H9 (cell line): ENCODE results near the gene RPE65. TPM values are rescaled to one million over a fixed set of nuclear protein-coding genes. Genes with fewer than 3 reads are reported as not detected.

Experiments used
- DNase-seq: peaks from one replicate; pipeline ENCODE4 v3.0.0-alpha.2; 2017
- H2AFZ ChIP-seq: one replicate; pipeline ENCODE4 v1.6.1; 2013; ENCODE audit warnings: mild to moderate bottlenecking, low read length, control low read depth, moderate library complexity
- H2AK5ac ChIP-seq: 2 replicates; pipeline ENCODE4 v1.6.1; 2013; ENCODE audit warnings: low read length, control low read depth, mixed read lengths; ENCODE audit not compliant: insufficient read length
- H2BK120ac ChIP-seq: one replicate; pipeline ENCODE4 v1.6.1; 2013; ENCODE audit warnings: low read depth, mild to moderate bottlenecking, low read length, control low read depth, inconsistent platforms; ENCODE audit not compliant: poor library complexity, severe bottlenecking
- H2BK12ac ChIP-seq: 2 replicates; pipeline ENCODE4 v1.6.1; 2013; ENCODE audit warnings: low read length, control low read depth, mixed read lengths, low read depth; ENCODE audit not compliant: insufficient read length
- H2BK15ac ChIP-seq: 2 replicates; pipeline ENCODE4 v1.6.1; 2013; ENCODE audit warnings: low read depth, low read length, control low read depth
- H2BK20ac ChIP-seq: one replicate; pipeline ENCODE4 v1.6.1; 2013; ENCODE audit warnings: low read depth, mild to moderate bottlenecking, low read length, control low read depth, inconsistent platforms; ENCODE audit not compliant: poor library complexity, severe bottlenecking
- H2BK5ac ChIP-seq: 2 replicates; pipeline ENCODE4 v1.6.1; 2013; ENCODE audit warnings: low read length, control low read depth, mixed read lengths; ENCODE audit not compliant: insufficient read length
- H3K14ac ChIP-seq: 2 replicates; pipeline ENCODE4 v1.6.1; 2013; ENCODE audit warnings: low read length, control low read depth; ENCODE audit not compliant: insufficient read depth
- H3K18ac ChIP-seq: 2 replicates; pipeline ENCODE4 v1.6.1; 2013; ENCODE audit warnings: low read depth, mild to moderate bottlenecking, mixed read lengths, low read length, control low read depth; ENCODE audit not compliant: insufficient read length
- H3K23ac ChIP-seq: 2 replicates; pipeline ENCODE4 v1.6.1; 2013; ENCODE audit warnings: low read length, control low read depth, mixed read lengths, low read depth; ENCODE audit not compliant: insufficient read length
- H3K23me2 ChIP-seq: 2 replicates; pipeline ENCODE4 v1.6.1; 2013; ENCODE audit warnings: low read depth, mild to moderate bottlenecking, mixed read lengths, low read length, control low read depth; ENCODE audit not compliant: insufficient read length, poor library complexity, severe bottlenecking
- H3K27ac ChIP-seq: 2 replicates; pipeline ENCODE4 v1.5.1; 2013; ENCODE audit warnings: low read length, control low read depth, mixed read lengths, low read depth; ENCODE audit not compliant: insufficient read length
- H3K27me3 ChIP-seq: 2 replicates; pipeline ENCODE4 v1.6.1; 2013; ENCODE audit warnings: low read length, control low read depth, inconsistent platforms; ENCODE audit not compliant: insufficient read depth
- H3K4ac ChIP-seq: 2 replicates; pipeline ENCODE4 v1.6.1; 2013; ENCODE audit warnings: low read depth, mild to moderate bottlenecking, control low read depth, inconsistent platforms, low read length, moderate library complexity
- H3K4me1 ChIP-seq: 2 replicates; pipeline ENCODE4 v1.6.1; 2013; ENCODE audit warnings: low read length, control low read depth, inconsistent platforms; ENCODE audit not compliant: insufficient read depth
- H3K4me2 ChIP-seq: 2 replicates; pipeline ENCODE4 v1.6.1; 2013; ENCODE audit warnings: low read length, control low read depth, mixed read lengths; ENCODE audit not compliant: insufficient read length, insufficient read depth
- H3K56ac ChIP-seq: 2 replicates; pipeline ENCODE4 v1.6.1; 2013; ENCODE audit warnings: low read depth, mild to moderate bottlenecking, mixed read lengths, low read length, control low read depth; ENCODE audit not compliant: insufficient read length
- H3K79me1 ChIP-seq: 2 replicates; pipeline ENCODE4 v1.6.1; 2013; ENCODE audit warnings: low read depth, mild to moderate bottlenecking, moderate library complexity, low read length, control low read depth, inconsistent platforms; ENCODE audit not compliant: insufficient read depth, poor library complexity, severe bottlenecking
- H3K79me2 ChIP-seq: 2 replicates; pipeline ENCODE4 v1.6.1; 2013; ENCODE audit warnings: low read length, control low read depth, inconsistent platforms; ENCODE audit not compliant: insufficient read depth
- H3K9ac ChIP-seq: 2 replicates; pipeline ENCODE4 v1.6.1; 2013; ENCODE audit warnings: low read length, control low read depth, mixed read lengths; ENCODE audit not compliant: insufficient read length; ENCODE audit errors: extremely low read depth
- H3K9me3 ChIP-seq: one replicate; pipeline ENCODE4 v1.6.1; 2013; ENCODE audit warnings: low read depth, low read length, inconsistent platforms; ENCODE audit not compliant: control insufficient read depth
- H3T11ph ChIP-seq: one replicate; pipeline ENCODE4 v1.6.1; 2013; ENCODE audit warnings: mild to moderate bottlenecking, low read length, control low read depth, inconsistent platforms
- H4K20me1 ChIP-seq: one replicate; pipeline ENCODE4 v1.6.1; 2013; ENCODE audit not compliant: control insufficient read depth, insufficient read length, insufficient read depth
- H4K5ac ChIP-seq: 2 replicates; pipeline ENCODE4 v1.6.1; 2013; ENCODE audit warnings: low read depth, mild to moderate bottlenecking, mixed read lengths, low read length, control low read depth; ENCODE audit not compliant: insufficient read length
- H4K8ac ChIP-seq: replicated peaks from 2 replicates; pipeline ENCODE4 v1.6.1; 2013; ENCODE audit warnings: low read length, control low read depth, mixed read lengths, low read depth; ENCODE audit not compliant: insufficient read length
- H4K91ac ChIP-seq: 2 replicates; pipeline ENCODE4 v1.6.1; 2013; ENCODE audit warnings: low read depth, mild to moderate bottlenecking, moderate library complexity, mixed read lengths, low read length, control low read depth; ENCODE audit not compliant: insufficient read length
- H3K27ac Mint-ChIP-seq, 3 experiments: 2 replicates in 2 of 3; 3 replicates in 1 of 3; pipeline ENCODE4 v1.8.0; 2020 to 2021; ENCODE audit warnings: mixed read lengths in 3 of 3, mild to moderate bottlenecking in 1 of 3, moderate library complexity in 1 of 3
- H3K27me3 Mint-ChIP-seq: 2 replicates; pipeline ENCODE4 v1.8.0; 2021; ENCODE audit warnings: low read depth, mild to moderate bottlenecking, moderate library complexity, mixed read lengths
- H3K36me3 Mint-ChIP-seq, 3 experiments: 2 replicates in 2 of 3; 3 replicates in 1 of 3; pipeline ENCODE4 v1.8.0; 2020 to 2021; ENCODE audit warnings: low read depth in 3 of 3, mixed read lengths in 3 of 3; ENCODE audit not compliant: insufficient read depth in 1 of 3
- H3K4me1 Mint-ChIP-seq, 2 experiments: 2 replicates each; pipeline ENCODE4 v1.8.0; 2020; ENCODE audit warnings: mixed read lengths in 2 of 2
- H3K4me3 Mint-ChIP-seq, 2 experiments: 2 replicates in 1 of 2; 3 replicates in 1 of 2; pipeline ENCODE4 v1.8.0; 2020 to 2021; ENCODE audit warnings: mild to moderate bottlenecking in 2 of 2, mixed read lengths in 2 of 2, moderate library complexity in 1 of 2
- H3K9me3 Mint-ChIP-seq, 2 experiments: 2 replicates in 1 of 2; 3 replicates in 1 of 2; pipeline ENCODE4 v1.8.0; 2020; ENCODE audit warnings: mild to moderate bottlenecking in 2 of 2, mixed read lengths in 2 of 2, moderate library complexity in 1 of 2
- CTCF ChIP-seq: fragments of 200-600 bp; sonication (generic); conservative IDR thresholded peaks from 3 replicates; pipeline ENCODE4 v1.8.0; 2021; ENCODE audit warnings: antibody characterized with exemption, mild to moderate bottlenecking
- WGBS: extraction: QIAGEN DNeasy Blood & Tissue Kit; methylation state at CpG from one replicate; pipeline ENCODE4 v1.1.7; 2013; ENCODE audit warnings: missing lambda C conversion rate, low lambda C conversion rate, mixed read lengths; ENCODE audit not compliant: insufficient read length; ENCODE audit errors: extremely low coverage; 5-methylcytosine and 5-hydroxymethylcytosine counted together
- long read RNA-seq: library from polyadenylated mRNA; unstranded; transcript quantifications from one replicate; pipeline ENCODE4 v2.0.0, GENCODE V29; 2020
- total RNA-seq: library from RNA; stranded (reverse); gene quantifications from 2 replicates; pipeline ENCODE4 v1.2.1, GENCODE V29; 2021

RPE65 gene
- not detected in 2 replicates for total RNA-seq
- long read RNA-seq: 0 reads

GRCh38 chr1:68449901-68450300 lies at the start of gene RPE65:
Gene RPE65, minus strand, starts transcription at chr1:68449954. Its CDS starts 49 bp downstream, at chr1:68449905.
- no peak within 1 kb of the TSS for H3T11ph ChIP-seq
- Mint-ChIP-seq H3K9me3 (no peaks in the 10 kb centered on the region), H3K36me3 (no peaks in the 10 kb centered on the region), H3K27me3 (peaks cover 3% of the 10 kb centered on the region), H3K4me3 (no peak within 1 kb of the TSS), H3K4me1 (peaks cover 12 to 23% of the 10 kb centered on the region in 2 experiments), H3K27ac (no peak within 1 kb of the TSS)
- no peak within 1 kb of the TSS for H3K9ac ChIP-seq
- H3K79me2 ChIP-seq: no peaks in the 10 kb centered on the region
- no peak within 1 kb of the TSS for H3K56ac ChIP-seq
- no peaks in the 10 kb centered on the region for H3K9me3 ChIP-seq
- no peak within 1 kb of the TSS for H3K4ac ChIP-seq
- no peak within 1 kb of the TSS for H2BK12ac ChIP-seq
- H2BK5ac ChIP-seq: no peak within 1 kb of the TSS
- H4K20me1 ChIP-seq: no peaks in the 10 kb centered on the region
- no peak within 1 kb of the TSS for H2BK120ac ChIP-seq
- no peak within 1 kb of the TSS for H3K14ac ChIP-seq
- no peak within 1 kb of the TSS for H3K18ac ChIP-seq
- H3K27me3 ChIP-seq: no peaks in the 10 kb centered on the region
- no peak within 1 kb of the TSS for H2AFZ ChIP-seq
- TF ChIP-seq CTCF: no peak
- H3K27ac ChIP-seq: no peak within 1 kb of the TSS
- no peaks in the 10 kb centered on the region for H3K23me2 ChIP-seq
- no peak within 1 kb of the TSS for H4K8ac ChIP-seq
- H3K4me1 ChIP-seq: peaks cover 2% of the 10 kb centered on the region; the same call in 1 of the 2 replicates
- H3K79me1 ChIP-seq: no peaks in the 10 kb centered on the region
- H3K4me2 ChIP-seq: no peak within 1 kb of the TSS
- no peak within 1 kb of the TSS for H4K5ac ChIP-seq
- H2BK20ac ChIP-seq: no peak within 1 kb of the TSS
- DNase-seq: no peak
- no peak within 1 kb of the TSS for H2BK15ac ChIP-seq
- no CpG with 5 or more reads among the region's 1 CpG for WGBS
- H2AK5ac ChIP-seq: no peak within 1 kb of the TSS
- H3K23ac ChIP-seq: no peak within 1 kb of the TSS
- no peak within 1 kb of the TSS for H4K91ac ChIP-seq
